Fibroblast of lung (primary cell): ENCODE results near the gene WDR33.

ENCODE experiments used
- CTCF ChIP-seq, 2 donors: IDR thresholded peaks in 1 of 2; conservative IDR thresholded peaks in 1 of 2; 1 replicate in 1 of 2; 2 replicates in 1 of 2; pipeline ENCODE4 v1.5.1; 2011 to 2012; ENCODE audit warnings: low read length in 2 of 2, control low read depth in 1 of 2, inconsistent platforms in 1 of 2, low read depth in 1 of 2, mild to moderate bottlenecking in 1 of 2
- EZH2 ChIP-seq: IDR thresholded peaks from 2 replicates; pipeline ENCODE4 v1.5.1; 2012; ENCODE audit warnings: low read length, control low read depth, mild to moderate bottlenecking; ENCODE audit errors: missing control alignments

GRCh38 chr2:127811397-127812321 is 688 bp upstream of the WDR33 start:
- TF ChIP-seq CTCF (conservative IDR thresholded peaks at IDR 0.05 in 1 of 2, IDR thresholded peaks at IDR 0.05 in 1 of 2; ENCODE audit: low read depth in 1 of 2, low read length in 2 of 2) (no peak), EZH2 (no peak)
